Liver (tissue), 9 donors: ENCODE results near the gene DNM2. TPM values are rescaled to one million over a fixed set of nuclear protein-coding genes. Genes with fewer than 3 reads are reported as not detected.

Source experiments
- DNase-seq: peaks from one replicate; pipeline ENCODE4 v3.0.0-alpha.2; 2017; ENCODE audit warnings: low spot score
- H3K27ac ChIP-seq, 2 donors: one replicate each; pipeline ENCODE4 v1.7.0; 2013; ENCODE audit warnings: inconsistent platforms in 2 of 2, low read length in 2 of 2, control low read depth in 1 of 2, low read depth in 1 of 2, mild to moderate bottlenecking in 1 of 2
- H3K27me3 ChIP-seq, 4 donors: one replicate each; pipeline versions ENCODE4 v1.6.1 to v1.7.0; 2013; ENCODE audit warnings: low read length in 3 of 4, inconsistent platforms in 1 of 4, mild to moderate bottlenecking in 1 of 4, moderate library complexity in 1 of 4; ENCODE audit not compliant: control insufficient read depth in 4 of 4, insufficient read depth in 4 of 4
- H3K36me3 ChIP-seq, 4 donors: one replicate each; pipeline versions ENCODE4 v1.6.1 to v1.7.0; 2013; ENCODE audit warnings: low read length in 3 of 4, mild to moderate bottlenecking in 3 of 4, low read depth in 1 of 4, moderate library complexity in 1 of 4; ENCODE audit not compliant: control insufficient read depth in 4 of 4, insufficient read depth in 3 of 4
- H3K4me1 ChIP-seq, 4 donors: one replicate each; pipeline versions ENCODE4 v1.6.1 to v1.7.0; 2013; ENCODE audit warnings: low read length in 3 of 4, mild to moderate bottlenecking in 3 of 4, moderate library complexity in 1 of 4; ENCODE audit not compliant: control insufficient read depth in 4 of 4, insufficient read depth in 4 of 4
- H3K4me3 ChIP-seq, 3 donors: one replicate each; pipeline versions ENCODE4 v1.6.1 to v1.7.0; 2013; ENCODE audit warnings: low read length in 3 of 3, control low read depth in 1 of 3, low read depth in 1 of 3, mild to moderate bottlenecking in 1 of 3
- H3K9ac ChIP-seq, 2 donors: one replicate each; pipeline ENCODE4 v1.7.0; 2013; ENCODE audit warnings: low read length in 2 of 2, mild to moderate bottlenecking in 2 of 2, moderate library complexity in 2 of 2, control low read depth in 1 of 2, low read depth in 1 of 2
- H3K9me3 ChIP-seq, 4 donors: one replicate each; pipeline versions ENCODE4 v1.6.1 to v1.7.0; 2013; ENCODE audit warnings: low read length in 3 of 4; ENCODE audit not compliant: control insufficient read depth in 4 of 4
- ATF3 ChIP-seq: IDR thresholded peaks from 2 replicates; pipeline ENCODE4 v1.6.1; 2016; ENCODE audit warnings: antibody characterized with exemption
- CTCF ChIP-seq: fragments of 150-350 bp; IDR thresholded peaks from 2 replicates; pipeline ENCODE4 v1.5.1; 2017; ENCODE audit warnings: improper control_type of control experiment, low read depth, low read length; ENCODE audit not compliant: missing input control
- EGR1 ChIP-seq, 2 donors: IDR thresholded peaks; 2 replicates each; pipeline ENCODE4 v1.6.1; 2016 to 2018; ENCODE audit warnings: antibody characterized with exemption in 2 of 2, low read depth in 2 of 2
- FOXA1 ChIP-seq: IDR thresholded peaks from 2 replicates; pipeline ENCODE4 v1.6.1; 2016; ENCODE audit warnings: antibody characterized with exemption
- FOXA2 ChIP-seq: IDR thresholded peaks from 2 replicates; pipeline ENCODE4 v1.6.1; 2016; ENCODE audit warnings: antibody characterized with exemption
- GABPA ChIP-seq, 2 donors: IDR thresholded peaks in 1 of 2; conservative IDR thresholded peaks in 1 of 2; 2 replicates each; pipeline ENCODE4 v1.6.1; 2016; ENCODE audit warnings: antibody characterized with exemption in 2 of 2, mild to moderate bottlenecking in 1 of 2, moderate library complexity in 1 of 2
- HNF4A ChIP-seq, 2 donors: conservative IDR thresholded peaks; 2 replicates each; pipeline ENCODE4 v1.6.1; 2016; ENCODE audit warnings: antibody characterized with exemption in 2 of 2, mild to moderate bottlenecking in 2 of 2
- HNF4G ChIP-seq: IDR thresholded peaks from 2 replicates; pipeline ENCODE4 v1.6.1; 2016; ENCODE audit warnings: antibody characterized with exemption
- JUND ChIP-seq, 2 donors: IDR thresholded peaks; 2 replicates each; pipeline ENCODE4 v1.6.1; 2016; ENCODE audit warnings: antibody characterized with exemption in 2 of 2
- MAX ChIP-seq: IDR thresholded peaks from 2 replicates; pipeline ENCODE4 v1.6.1; 2016; ENCODE audit warnings: antibody characterized with exemption
- NR2F2 ChIP-seq: IDR thresholded peaks from 2 replicates; pipeline ENCODE4 v1.6.1; 2016; ENCODE audit warnings: antibody characterized with exemption
- RAD21 ChIP-seq, 2 donors: IDR thresholded peaks; 2 replicates each; pipeline ENCODE4 v1.6.1; 2016; ENCODE audit warnings: antibody characterized with exemption in 2 of 2, mild to moderate bottlenecking in 2 of 2
- REST ChIP-seq: IDR thresholded peaks from 2 replicates; pipeline ENCODE4 v1.6.1; 2016; ENCODE audit warnings: antibody characterized with exemption, mild to moderate bottlenecking
- RXRA ChIP-seq, 2 donors: IDR thresholded peaks; 2 replicates each; pipeline ENCODE4 v1.6.1; 2017 to 2018; ENCODE audit warnings: antibody characterized with exemption in 2 of 2, mild to moderate bottlenecking in 1 of 2
- SP1 ChIP-seq: IDR thresholded peaks from 2 replicates; pipeline ENCODE4 v1.6.1; 2018; ENCODE audit warnings: antibody characterized with exemption, mild to moderate bottlenecking
- TAF1 ChIP-seq: conservative IDR thresholded peaks from 2 replicates; pipeline ENCODE4 v1.6.1; 2016; ENCODE audit warnings: antibody characterized with exemption, mild to moderate bottlenecking
- YY1 ChIP-seq: IDR thresholded peaks from 2 replicates; pipeline ENCODE4 v1.6.1; 2016; ENCODE audit warnings: antibody characterized with exemption, mild to moderate bottlenecking
- ZBTB33 ChIP-seq: IDR thresholded peaks from 2 replicates; pipeline ENCODE4 v1.6.1; 2016; ENCODE audit warnings: antibody characterized with exemption
- WGBS: extraction: QIAGEN DNeasy Blood & Tissue Kit; methylation state at CpG from one replicate; pipeline ENCODE4 v1.1.7; 2013; 5-methylcytosine and 5-hydroxymethylcytosine counted together
- polyA plus RNA-seq, 2 donors: library from polyadenylated mRNA; stranded (reverse) in 1 of 2; unstranded in 1 of 2; fragments of 200-250 nt in 1 of 2; fragments of >200 nt in 1 of 2; fragmentation: Nextera tagmentation in 1 of 2; extraction: Ambion mirVana in 1 of 2; gene quantifications; one replicate each; pipeline versions ENCODE4 v1.2.1 to v1.2.3, GENCODE V29; 2013 to 2015
- total RNA-seq, 2 donors: library from RNA; depleted of rRNA; stranded (reverse); fragments of >200 nt; gene quantifications; one replicate each; pipeline ENCODE4 v1.2.3, GENCODE V29; 2014
- donor health status: healthy.
- donor health status: healthy.
- donor health status: healthy.
- donor health status: healthy.
- donor health status: healthy.

Gene DNM2
- total and polyA plus RNA-seq, 4 donors: 23.1 to 95.1 (median 59.1) TPM

DNA sequence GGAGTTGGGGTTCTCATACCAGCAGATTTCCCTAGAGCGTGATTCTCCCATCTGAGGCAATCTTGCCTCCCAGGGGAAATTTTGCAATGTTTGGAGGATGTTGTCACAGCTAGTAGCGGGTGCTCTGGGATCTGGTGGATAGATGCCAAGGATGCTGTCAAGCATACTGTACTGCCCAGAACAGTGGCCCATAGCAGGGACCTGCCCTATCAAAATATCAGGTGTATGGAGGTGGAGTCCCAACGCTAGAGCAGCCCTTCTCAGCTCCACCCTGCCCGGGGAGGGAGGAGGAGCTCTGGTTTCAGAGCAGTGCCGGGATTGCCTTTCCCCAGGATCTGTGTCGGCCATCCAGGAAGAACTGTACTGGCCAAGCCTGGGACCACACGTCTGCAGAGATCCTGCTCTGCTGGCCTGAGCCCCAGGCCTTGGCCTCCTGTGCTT is 27.5 kb upstream of the DNM2 start:
- Histone ChIP-seq H3K4me3 (no peak overlapping the region), H3K9ac (no peak overlapping the region), H3K27me3 (no peaks in the 10 kb centered on the region), H3K4me1 (peaks cover under 1 to 5% (median 3%) of the 10 kb centered on the region in 4 donors), H3K27ac (no peak overlapping the region), H3K9me3 (no peaks in the 10 kb centered on the region), H3K36me3 (peaks cover 17 to 60% (median 23%) of the 10 kb centered on the region in 4 donors)
- 58% methylated on average over 7 of the region's 7 CpGs for WGBS
- TF ChIP-seq TAF1 (no peak), SP1 (no peak), REST (no peak), EGR1 (IDR thresholded peaks at IDR 0.05; ENCODE audit: low read depth in 2 of 2) (no peak), JUND (IDR thresholded peaks at IDR 0.05) (no peak), ATF3 (no peak), GABPA (IDR thresholded peaks at IDR 0.05 in 1 of 2, conservative IDR thresholded peaks at IDR 0.05 in 1 of 2) (no peak), FOXA1 (no peak), CTCF (no peak), RXRA (IDR thresholded peaks at IDR 0.05) (no peak), FOXA2 (no peak), HNF4A (conservative IDR thresholded peaks at IDR 0.05) (no peak), RAD21 (IDR thresholded peaks at IDR 0.05) (no peak), HNF4G (no peak), MAX (no peak), ZBTB33 (no peak), NR2F2 (no peak), YY1 (no peak)
- DNase-seq: no peak
